Measurements from ENCODE around the gene TYMP. TPM values are rescaled to one million over a fixed set of nuclear protein-coding genes. Genes with fewer than 3 reads are reported as not detected.

The TYMP gene
- total RNA-seq, 4 donors from 2014 or later = 86.0 to 281 (median 137) TPM

- Histone ChIP-seq H3K4me1 (peaks cover 5 to 19% (median 7%) of the 10 kb centered on the region in 3 donors), H3K27ac (no peak overlapping the region), H3K9me3 (no peaks in the 10 kb centered on the region), H3K4me3 (peak overlapping the region; percentile 39 to 65 (median 50)), H3K36me3 (no peaks in the 10 kb centered on the region), H3K27me3 (peaks cover 0 to 88% (median 6%) of the 10 kb centered on the region in 4 donors)
- TF ChIP-seq POLR2A (IDR thresholded peaks at IDR 0.05) (no peak), CTCF (IDR thresholded peaks at IDR 0.05) (no peak)
- intact Hi-C loops (cut with DNase I) = no loop called here
- WGBS, 2 donors = 100% methylated on average over 1 of the region's 35 CpGs; no CpG with 5 or more reads in 1 of the 2 donors
- no peak for DNase-seq
Measured at GRCh38 chr22:50482107-50483074, 47.4 kb downstream of the TYMP start.

DNA sequence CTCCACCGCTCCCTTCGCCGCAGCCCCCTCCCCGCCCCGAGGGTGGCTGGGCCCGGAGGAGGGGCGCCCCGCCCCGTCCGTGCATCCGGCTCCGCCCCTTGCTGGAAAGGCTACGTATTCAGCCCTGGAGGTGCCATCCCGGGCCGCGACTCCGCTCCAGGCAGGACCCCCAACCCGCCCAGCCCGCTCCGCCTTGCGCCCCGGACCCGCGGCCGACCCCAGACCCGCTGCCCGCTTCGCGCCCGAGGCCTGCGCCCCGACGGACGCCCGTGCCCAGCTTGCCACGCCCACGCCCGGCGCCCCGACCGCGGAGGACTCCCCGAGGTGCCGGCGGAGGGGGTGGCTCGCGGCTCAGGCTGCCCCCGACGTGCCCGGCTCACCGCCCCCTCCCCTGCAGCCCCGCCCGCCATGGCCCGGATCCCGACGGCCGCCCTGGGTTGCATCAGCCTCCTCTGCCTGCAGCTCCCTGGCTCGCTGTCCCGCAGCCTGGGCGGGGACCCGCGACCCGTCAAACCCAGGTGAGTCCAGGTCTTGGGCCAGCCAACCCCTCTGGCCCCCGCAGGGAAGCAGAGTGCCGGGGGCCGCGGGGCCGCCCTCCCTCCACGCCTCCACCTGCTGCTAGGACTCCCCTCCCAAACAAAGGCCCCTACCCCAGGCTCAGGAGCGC, 48.2 kb downstream of the TYMP start, which contains the start of gene ADM2:
Gene ADM2, plus strand, starts transcription at position 104 of the 667 bp plus-strand sequence. Its CDS starts 305 bp downstream, at position 409.
- Histone ChIP-seq H3K27me3 (peaks cover 0 to 80% (median 6%) of the 10 kb centered on the region in 4 donors), H3K36me3 (no peaks in the 10 kb centered on the region), H3K27ac (peak within 1 kb of the TSS in 1 of 4 donors; percentile 39), H3K9me3 (no peaks in the 10 kb centered on the region), H3K4me3 (peak within 1 kb of the TSS; percentile 39 to 65 (median 50)), H3K4me1 (peaks cover 5 to 26% (median 7%) of the 10 kb centered on the region in 3 donors)
- intact Hi-C loops (cut with DNase I) = no loop called here
- TF ChIP-seq POLR2A (IDR thresholded peaks at IDR 0.05) (no peak), CTCF (IDR thresholded peaks at IDR 0.05) (no peak)
- no peak for DNase-seq
- 20% methylated on average over 3 of the region's 70 CpGs; no CpG with 5 or more reads in 1 of the 2 donors for WGBS, 2 donors

GRCh38 chr22:50481045-50481439, 48.8 kb downstream of the TYMP start:
- Histone ChIP-seq H3K9me3 (no peaks in the 10 kb centered on the region), H3K4me3 (peak overlapping the region; percentile 39 to 65 (median 50)), H3K27ac (no peak overlapping the region), H3K4me1 (peaks cover 5 to 30% (median 7%) of the 10 kb centered on the region in 3 donors), H3K27me3 (peaks cover 0 to 76% (median 6%) of the 10 kb centered on the region in 4 donors), H3K36me3 (no peaks in the 10 kb centered on the region)
- intact Hi-C loops (cut with DNase I) = no loop called here
- no peak for DNase-seq
- WGBS, 2 donors = 48% methylated on average over 5 of the region's 45 CpGs; no CpG with 5 or more reads in 1 of the 2 donors
- TF ChIP-seq POLR2A (IDR thresholded peaks at IDR 0.05) (no peak), CTCF (IDR thresholded peaks at IDR 0.05) (no peak)

DNA sequence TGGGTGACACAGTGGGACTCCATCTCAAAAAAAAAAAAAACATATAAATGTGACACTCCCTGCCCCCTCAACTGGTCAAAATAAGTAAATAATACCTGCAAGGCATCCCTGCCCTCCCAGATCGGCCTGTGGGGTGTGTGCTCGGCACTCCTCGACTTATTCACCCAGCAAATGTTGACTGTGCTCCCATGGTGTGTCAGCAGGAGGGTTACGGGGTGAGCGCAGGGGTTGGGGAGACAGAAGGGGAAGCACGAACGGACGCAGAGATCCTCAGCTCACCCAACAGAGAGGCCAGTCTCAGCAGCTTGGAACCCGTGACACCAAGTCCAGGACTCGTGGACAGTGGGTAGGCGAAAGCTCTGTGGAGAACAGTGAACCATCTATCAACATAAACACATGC, 50.1 kb downstream of the TYMP start:
- intact Hi-C loops (cut with DNase I) = no loop called here
- no peak for TF ChIP-seq CTCF (IDR thresholded peaks at IDR 0.05)
- no peak for TF ChIP-seq POLR2A (IDR thresholded peaks at IDR 0.05)
- Histone ChIP-seq H3K27me3 (peaks cover 0 to 63% (median 6%) of the 10 kb centered on the region in 4 donors), H3K36me3 (no peaks in the 10 kb centered on the region), H3K4me1 (peaks cover 12 to 37% (median 14%) of the 10 kb centered on the region in 3 donors), H3K9me3 (no peaks in the 10 kb centered on the region), H3K4me3 (no peak overlapping the region), H3K27ac (no peak overlapping the region)
- 58 to 63% methylated on average over 11 of the region's 11 CpGs for WGBS, 2 donors
- no peak for DNase-seq

Measured in esophagus squamous epithelium (tissue), 5 donors.